Muscle layer of duodenum (tissue), 2 donors: ENCODE measurements around the gene RXFP1.

Experiments
- H3K27ac ChIP-seq: one replicate; pipeline ENCODE4 v1.7.0; 2013; ENCODE audit warnings: mild to moderate bottlenecking, low read length
- H3K27me3 ChIP-seq: one replicate; pipeline ENCODE4 v1.7.0; 2013; ENCODE audit warnings: low read depth, mild to moderate bottlenecking, control low read depth, low read length
- H3K36me3 ChIP-seq, 2 donors: one replicate each; pipeline ENCODE4 v1.7.0; 2013; ENCODE audit warnings: low read length in 2 of 2, control low read depth in 1 of 2, mild to moderate bottlenecking in 1 of 2; ENCODE audit not compliant: insufficient read depth in 2 of 2, control insufficient read depth in 1 of 2
- H3K4me1 ChIP-seq, 2 donors: one replicate each; pipeline ENCODE4 v1.7.0; 2013; ENCODE audit warnings: low read length in 2 of 2, mild to moderate bottlenecking in 2 of 2, control low read depth in 1 of 2, moderate library complexity in 1 of 2; ENCODE audit not compliant: insufficient read depth in 2 of 2, control insufficient read depth in 1 of 2
- H3K4me3 ChIP-seq, 2 donors: one replicate each; pipeline ENCODE4 v1.7.0; 2013; ENCODE audit warnings: low read length in 2 of 2, low read depth in 1 of 2, mild to moderate bottlenecking in 1 of 2
- H3K9me3 ChIP-seq, 2 donors: one replicate each; pipeline ENCODE4 v1.7.0; 2013; ENCODE audit warnings: low read length in 2 of 2, control low read depth in 1 of 2, mild to moderate bottlenecking in 1 of 2; ENCODE audit not compliant: control insufficient read depth in 1 of 2
- donor health status: healthy.

RXFP1 gene

DNA sequence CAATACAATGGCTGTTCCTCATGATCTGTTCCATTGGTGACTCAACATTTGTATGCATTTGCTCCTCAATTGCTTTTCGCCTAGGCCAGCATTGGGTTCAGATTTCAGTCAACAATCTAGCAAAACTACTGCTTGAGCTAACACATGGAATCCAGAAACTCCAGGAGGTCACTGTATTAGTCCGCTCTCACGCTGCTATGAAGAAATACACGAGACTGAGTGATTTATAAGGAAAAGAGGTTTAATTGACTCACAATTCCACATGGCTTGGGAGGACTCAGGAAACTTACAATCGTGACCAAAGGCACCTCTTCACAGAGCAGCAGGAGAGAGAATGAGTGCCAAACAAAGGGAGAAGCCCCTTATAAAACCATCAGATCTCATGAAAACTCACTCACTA, 67.1 kb downstream of the RXFP1 start:
- Histone ChIP-seq H3K27me3 (no peaks in the 10 kb centered on the region), H3K4me1 (no peaks in the 10 kb centered on the region), H3K36me3 (no peaks in the 10 kb centered on the region), H3K27ac (no peak overlapping the region), H3K4me3 (no peak overlapping the region), H3K9me3 (no peaks in the 10 kb centered on the region)

DNA sequence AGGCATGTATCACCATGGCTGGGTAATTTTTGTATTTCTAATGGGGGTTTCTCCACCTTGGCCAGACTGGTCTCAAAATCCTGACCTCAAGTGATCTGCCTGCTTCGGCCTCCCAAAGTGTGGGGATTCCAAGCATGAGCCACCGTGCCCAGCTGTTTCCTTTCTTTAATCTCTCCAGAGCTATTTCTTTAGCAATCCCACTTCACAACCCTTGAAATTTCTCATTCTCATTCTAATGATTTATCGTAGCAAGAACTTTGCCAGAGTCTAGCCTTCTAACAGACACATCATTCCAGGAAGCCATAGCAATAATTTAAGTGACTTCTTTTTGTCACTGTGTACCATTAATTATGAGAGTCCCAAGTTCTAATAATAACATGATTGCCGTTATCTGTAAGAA, 68.6 kb downstream of the RXFP1 start:
- Histone ChIP-seq H3K4me1 (no peaks in the 10 kb centered on the region), H3K27ac (no peak overlapping the region), H3K36me3 (no peaks in the 10 kb centered on the region), H3K4me3 (no peak overlapping the region), H3K9me3 (no peaks in the 10 kb centered on the region), H3K27me3 (no peaks in the 10 kb centered on the region)

DNA sequence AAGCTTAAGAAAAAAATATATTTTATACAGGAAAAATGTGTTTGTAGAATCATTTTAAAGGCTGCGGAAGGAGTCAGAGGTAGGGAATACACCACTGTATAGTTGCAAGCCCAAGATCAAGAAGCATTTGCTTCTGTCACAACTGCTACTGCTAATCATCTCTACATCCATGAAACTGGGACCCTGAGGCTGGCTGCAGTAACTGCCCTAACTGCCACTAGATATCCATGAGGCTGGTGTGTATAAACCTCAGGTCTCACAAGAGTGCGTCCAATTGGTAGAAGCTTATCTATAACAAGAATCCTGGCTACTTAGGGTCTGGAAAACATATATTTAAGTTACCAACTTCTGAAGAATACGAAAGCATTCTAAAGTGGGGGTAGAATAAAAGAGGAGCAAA, 69.1 kb downstream of the RXFP1 start:
- H3K36me3 ChIP-seq = no peaks in the 10 kb centered on the region
- no peak overlapping the region for H3K4me3 ChIP-seq
- H3K9me3 ChIP-seq = no peaks in the 10 kb centered on the region
- H3K27ac ChIP-seq = no peak overlapping the region
- no peaks in the 10 kb centered on the region for H3K4me1 ChIP-seq
- H3K27me3 ChIP-seq = no peaks in the 10 kb centered on the region

DNA sequence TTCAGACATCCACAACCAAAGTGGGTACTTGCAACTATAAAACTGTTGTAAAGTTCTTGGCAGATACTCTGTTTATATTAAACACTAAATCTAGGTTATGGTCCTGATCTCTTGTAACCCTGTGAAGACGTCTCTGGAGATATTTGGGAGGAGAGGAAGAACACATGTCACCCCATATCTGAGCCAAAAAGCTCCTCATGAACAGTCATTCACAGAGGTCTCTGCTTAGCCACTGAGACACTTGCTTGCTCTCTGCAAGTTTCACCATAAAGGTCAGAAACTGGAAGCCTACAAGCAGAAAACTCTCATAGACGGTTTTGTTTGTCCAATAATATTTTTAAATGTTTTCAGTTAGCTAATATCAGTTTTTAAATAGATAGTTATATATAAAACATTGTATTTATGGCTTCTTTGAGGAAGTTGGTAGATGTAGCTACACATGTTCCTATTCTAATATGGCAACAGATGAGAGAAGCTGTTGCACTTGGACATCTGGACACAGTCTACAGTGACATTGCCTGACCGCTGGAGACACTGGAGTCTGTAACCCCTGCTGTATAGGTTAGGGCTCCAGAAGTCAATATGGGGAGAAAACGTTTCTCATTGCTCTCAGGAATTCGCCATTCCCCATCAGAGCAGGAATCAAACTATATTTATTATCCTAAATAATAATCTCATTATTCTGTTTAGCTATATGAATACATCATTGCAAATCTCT, 76.4 kb downstream of the RXFP1 start:
- no peak overlapping the region for H3K4me3 ChIP-seq

DNA sequence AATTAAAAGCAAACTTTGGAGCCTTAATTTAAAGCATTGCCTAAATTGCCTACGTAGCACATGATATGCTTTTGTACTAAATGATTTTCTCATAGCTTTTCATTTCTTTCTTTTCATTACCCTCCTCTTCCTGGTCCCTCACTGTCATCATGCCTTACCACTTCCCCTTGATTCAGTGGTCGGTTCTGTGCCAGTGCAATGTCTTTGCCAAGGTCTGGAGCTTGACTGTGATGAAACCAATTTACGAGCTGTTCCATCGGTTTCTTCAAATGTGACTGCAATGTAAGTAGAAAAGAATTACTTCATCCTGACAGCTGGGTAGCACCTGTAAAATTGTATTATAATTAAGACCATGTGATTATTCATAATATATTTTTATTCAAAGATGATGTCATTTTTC, 77.5 kb downstream of the RXFP1 start:
- Histone ChIP-seq H3K4me3 (no peak overlapping the region), H3K27ac (no peak overlapping the region), H3K27me3 (no peaks in the 10 kb centered on the region), H3K36me3 (no peaks in the 10 kb centered on the region), H3K9me3 (no peaks in the 10 kb centered on the region), H3K4me1 (no peaks in the 10 kb centered on the region)

More for the DNA sequence above, 76.4 kb downstream of the RXFP1 start:
- no peaks in the 10 kb centered on the region for H3K4me1 ChIP-seq
- no peaks in the 10 kb centered on the region for H3K9me3 ChIP-seq
- no peaks in the 10 kb centered on the region for H3K36me3 ChIP-seq
- H3K27me3 ChIP-seq = no peaks in the 10 kb centered on the region
- H3K27ac ChIP-seq = no peak overlapping the region

DNA sequence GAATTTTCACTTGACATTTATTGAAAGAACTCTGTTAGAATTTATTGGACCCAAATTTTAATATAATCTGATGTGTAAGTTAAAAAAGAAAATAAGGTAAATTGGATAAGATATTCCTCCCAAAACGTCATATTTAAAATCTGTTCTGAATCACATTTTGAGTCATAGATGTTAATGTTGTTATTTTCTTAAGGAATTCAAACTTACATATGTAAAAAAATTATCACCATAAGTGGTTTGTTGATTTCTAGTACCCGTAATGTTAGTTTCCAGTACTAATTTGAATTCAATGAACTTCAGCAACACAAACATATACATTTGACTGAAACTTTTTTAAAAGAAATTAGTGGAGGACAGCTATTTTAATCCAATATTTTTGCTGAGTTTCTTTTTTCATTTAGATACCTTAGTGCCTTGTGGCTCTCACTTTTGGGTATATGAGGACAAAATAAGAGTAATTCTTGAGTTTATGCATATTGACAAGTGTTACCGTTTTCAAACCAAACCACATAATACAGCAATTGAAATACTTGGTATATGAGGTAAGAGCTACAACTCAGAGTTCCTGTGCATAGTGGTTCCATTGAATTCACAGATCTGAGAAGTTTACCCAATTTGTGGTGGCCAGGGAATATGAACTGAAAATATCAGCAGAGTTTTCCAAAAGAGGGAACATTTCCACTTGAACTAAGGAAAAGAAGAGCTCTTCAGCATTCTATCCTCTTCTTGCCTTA, 78.2 kb downstream of the RXFP1 start:
- Histone ChIP-seq H3K4me1 (no peaks in the 10 kb centered on the region), H3K4me3 (no peak overlapping the region), H3K27ac (no peak overlapping the region), H3K36me3 (no peaks in the 10 kb centered on the region), H3K27me3 (no peaks in the 10 kb centered on the region), H3K9me3 (no peaks in the 10 kb centered on the region)

DNA sequence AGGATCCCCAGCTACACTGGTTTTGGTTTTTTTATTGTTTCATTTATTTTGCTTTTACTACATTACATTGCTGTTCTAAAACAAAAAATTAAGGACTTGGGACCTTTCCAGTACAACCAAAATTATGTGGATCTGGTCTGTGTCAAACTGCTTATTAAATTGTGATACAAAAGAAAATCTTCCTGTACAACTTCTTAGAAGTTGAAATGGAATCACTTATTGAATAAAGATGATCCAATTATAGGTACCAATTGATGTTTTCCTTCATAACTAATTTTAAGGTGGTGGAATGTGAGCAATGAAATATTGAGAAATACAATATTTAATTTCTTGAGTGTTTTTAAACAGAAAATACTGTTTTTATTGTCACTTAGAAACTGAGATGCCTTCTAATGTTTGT, 82.7 kb downstream of the RXFP1 start:
- Histone ChIP-seq H3K27ac (no peak overlapping the region), H3K27me3 (no peaks in the 10 kb centered on the region), H3K4me3 (no peak overlapping the region), H3K4me1 (no peaks in the 10 kb centered on the region), H3K9me3 (no peaks in the 10 kb centered on the region), H3K36me3 (no peaks in the 10 kb centered on the region)

DNA sequence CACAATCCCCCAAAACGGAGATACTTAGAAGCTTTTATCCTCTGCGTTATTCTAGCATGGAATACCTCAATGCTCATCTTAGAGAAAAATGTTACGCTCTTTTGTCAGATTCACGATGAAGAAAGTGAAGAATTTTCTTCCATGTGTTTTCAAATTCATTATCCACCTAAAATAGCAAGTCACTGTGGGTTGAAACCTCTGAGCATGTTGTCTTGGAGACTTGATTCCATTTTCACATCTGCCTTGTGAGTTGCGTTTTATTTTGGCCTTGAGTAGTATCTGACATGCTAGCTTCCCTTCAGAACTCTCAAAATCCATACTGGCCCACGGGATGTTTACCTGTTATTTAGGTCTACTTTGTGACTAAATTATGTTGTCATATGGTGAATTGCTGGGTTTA, 83.7 kb downstream of the RXFP1 start:
- Histone ChIP-seq H3K27me3 (no peaks in the 10 kb centered on the region), H3K27ac (no peak overlapping the region), H3K9me3 (no peaks in the 10 kb centered on the region), H3K36me3 (no peaks in the 10 kb centered on the region), H3K4me1 (no peaks in the 10 kb centered on the region), H3K4me3 (no peak overlapping the region)

DNA sequence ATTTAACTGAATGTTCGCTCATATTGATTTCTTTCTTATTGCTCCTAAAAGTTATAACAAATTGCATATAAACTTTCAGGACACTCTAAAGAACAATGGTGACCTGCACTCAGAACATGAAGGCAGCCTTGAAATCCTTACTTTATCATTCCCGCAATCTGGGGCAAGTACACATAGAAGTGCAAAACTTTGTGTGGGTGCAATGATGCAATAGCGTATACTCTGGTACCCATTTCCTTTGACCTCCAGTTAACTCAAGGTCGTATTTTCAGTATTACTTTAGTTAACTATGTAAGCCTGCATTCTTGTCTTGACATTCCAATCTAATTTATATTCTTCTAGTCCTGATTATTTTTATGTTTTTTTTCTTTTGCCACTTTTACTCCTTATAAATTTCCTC, 85.3 kb downstream of the RXFP1 start:
- Histone ChIP-seq H3K4me1 (no peaks in the 10 kb centered on the region), H3K36me3 (no peaks in the 10 kb centered on the region), H3K27me3 (no peaks in the 10 kb centered on the region), H3K9me3 (no peaks in the 10 kb centered on the region), H3K4me3 (no peak overlapping the region), H3K27ac (no peak overlapping the region)

DNA sequence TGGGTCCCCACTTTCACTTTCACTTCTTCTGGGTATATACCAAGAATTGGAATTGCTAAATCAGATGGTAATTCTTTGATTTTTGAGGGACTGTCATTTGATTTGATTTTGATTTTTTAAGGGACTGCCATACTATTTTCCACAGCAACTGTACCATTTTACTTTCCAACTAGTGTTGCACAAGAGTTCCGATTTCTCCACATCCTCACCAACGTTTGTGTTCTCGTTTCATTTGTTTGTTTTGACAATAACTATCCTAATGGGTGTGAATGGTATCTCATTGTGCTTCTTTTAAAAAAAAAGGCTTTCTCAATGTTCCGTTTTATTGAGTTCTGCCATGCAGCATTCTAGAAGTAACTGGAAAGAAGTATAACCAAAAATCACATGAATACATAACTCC, 87.4 kb downstream of the RXFP1 start:
- H3K36me3 ChIP-seq = no peaks in the 10 kb centered on the region
- no peaks in the 10 kb centered on the region for H3K9me3 ChIP-seq
- H3K27ac ChIP-seq = no peak overlapping the region
- no peak overlapping the region for H3K4me3 ChIP-seq
- no peaks in the 10 kb centered on the region for H3K4me1 ChIP-seq
- H3K27me3 ChIP-seq = no peaks in the 10 kb centered on the region

DNA sequence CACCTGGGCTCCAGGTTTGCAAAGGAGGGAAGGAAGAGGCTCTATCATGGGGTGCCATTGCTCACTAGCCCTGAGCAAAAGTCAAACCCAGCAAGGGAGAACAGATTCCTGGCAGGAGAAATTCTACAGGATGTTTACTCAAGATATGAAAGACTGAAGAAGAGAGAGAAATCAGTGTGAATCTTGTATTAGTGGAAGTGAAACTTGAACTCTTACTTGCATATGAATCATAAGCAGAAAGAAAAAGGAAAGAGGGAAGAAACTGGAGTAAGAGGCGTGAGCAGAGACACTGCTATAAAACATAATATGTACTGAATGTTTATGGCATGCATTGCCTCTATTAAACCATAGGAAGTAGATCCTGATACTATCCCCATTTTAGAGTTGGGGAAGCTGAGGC, 89.1 kb downstream of the RXFP1 start:
- Histone ChIP-seq H3K27ac (no peak overlapping the region), H3K36me3 (no peaks in the 10 kb centered on the region), H3K27me3 (no peaks in the 10 kb centered on the region), H3K4me3 (no peak overlapping the region), H3K9me3 (no peaks in the 10 kb centered on the region), H3K4me1 (no peaks in the 10 kb centered on the region)

DNA sequence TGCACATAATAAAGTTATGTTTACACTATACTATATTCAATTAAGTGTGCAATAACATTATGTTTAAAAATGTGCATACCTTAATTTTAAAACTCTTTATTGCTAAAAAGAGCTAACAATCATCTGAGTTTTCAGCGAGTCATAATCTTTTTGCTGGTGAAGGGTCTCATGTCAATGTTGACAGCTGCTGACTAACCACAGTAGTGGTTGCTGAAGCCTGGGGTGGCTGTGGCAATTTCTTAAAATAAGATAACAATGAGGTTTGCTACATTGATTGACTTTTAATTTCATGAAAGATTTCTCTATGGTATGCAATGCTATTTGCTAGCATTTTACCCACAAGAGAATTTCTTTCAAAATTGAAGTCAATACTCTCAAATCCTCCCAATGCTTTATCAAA, 91.4 kb downstream of the RXFP1 start:
- Histone ChIP-seq H3K4me1 (no peaks in the 10 kb centered on the region), H3K36me3 (no peaks in the 10 kb centered on the region), H3K27me3 (no peaks in the 10 kb centered on the region), H3K27ac (no peak overlapping the region), H3K4me3 (no peak overlapping the region), H3K9me3 (no peaks in the 10 kb centered on the region)
